ENCODE results near the gene PDLIM4. TPM values are rescaled to one million over a fixed set of nuclear protein-coding genes. Genes with fewer than 3 reads are reported as not detected.

PDLIM4 gene
- total RNA-seq, 1 experiment from 2014 or later: 7.6 TPM

DNA sequence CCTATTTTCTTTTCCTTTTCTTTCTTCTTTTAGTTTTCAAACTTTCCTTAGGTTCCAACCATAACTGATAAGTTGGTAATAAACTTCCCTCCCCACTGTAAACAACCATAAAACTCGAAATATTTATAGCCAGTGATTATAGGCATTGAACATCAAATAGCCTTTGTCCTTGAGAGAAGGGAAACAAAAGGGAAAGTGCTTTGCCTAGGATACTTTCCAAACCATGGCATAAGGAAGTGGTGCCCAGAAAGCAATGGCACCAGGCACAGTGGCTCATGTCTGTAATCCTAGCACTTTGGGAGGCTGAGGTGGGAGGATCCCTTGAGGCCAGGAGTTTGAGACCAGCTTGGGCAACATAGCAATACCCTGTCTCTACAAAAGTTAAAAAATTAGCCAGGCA is 11.9 kb upstream of the PDLIM4 start:
- no peaks in the 10 kb centered on the region for H3K79me2 ChIP-seq (ENCODE audit: insufficient read depth, low read length)
- no peak overlapping the region for H2AFZ ChIP-seq (ENCODE audit: low read length)
- Mint-ChIP-seq H3K36me3 (ENCODE audit: insufficient read depth in 1 of 3, low read depth in 3 of 3) (peaks cover 5 to 13% (median 6%) of the 10 kb centered on the region in 3 experiments), H3K27ac (no peak overlapping the region), H3K4me3 (no peak overlapping the region), H3K9me3 (peaks cover 14 to 20% of the 10 kb centered on the region in 2 experiments), H3K27me3 (ENCODE audit: low read depth) (peaks cover 2% of the 10 kb centered on the region), H3K4me1 (peaks cover 5% of the 10 kb centered on the region in 2 experiments)
- H2BK15ac ChIP-seq (ENCODE audit: low read depth, low read length): no peak overlapping the region
- no peaks in the 10 kb centered on the region for H3K9me3 ChIP-seq (ENCODE audit: control insufficient read depth, low read depth, low read length)
- H2AK5ac ChIP-seq (ENCODE audit: insufficient read length, low read length): no peak overlapping the region
- no peak overlapping the region for H4K8ac ChIP-seq (replicated peaks; ENCODE audit: insufficient read length, low read depth, low read length)
- peaks cover under 1% of the 10 kb centered on the region; the same call in 1 of the 2 replicates for H3K4me1 ChIP-seq (ENCODE audit: insufficient read depth, low read length)
- H4K20me1 ChIP-seq (ENCODE audit: control insufficient read depth, insufficient read depth, insufficient read length): no peaks in the 10 kb centered on the region
- H3K14ac ChIP-seq (ENCODE audit: insufficient read depth, low read length): no peak overlapping the region
- no peak overlapping the region for H3K23ac ChIP-seq (ENCODE audit: insufficient read length, low read depth, low read length)
- no peak overlapping the region for H4K91ac ChIP-seq (ENCODE audit: insufficient read length, low read depth, low read length)
- H4K5ac ChIP-seq (ENCODE audit: insufficient read length, low read depth, low read length): no peak overlapping the region
- H3K4ac ChIP-seq (ENCODE audit: low read depth, low read length): no peak overlapping the region
- H2BK120ac ChIP-seq (ENCODE audit: low read depth, low read length, poor library complexity, severe bottlenecking): no peak overlapping the region
- no peak overlapping the region for H3T11ph ChIP-seq (ENCODE audit: low read length)
- no peak overlapping the region for H2BK5ac ChIP-seq (ENCODE audit: insufficient read length, low read length)
- WGBS (ENCODE audit: extremely low coverage, insufficient read length, low lambda C conversion rate): no CpG with 5 or more reads among the region's 1 CpG
- H3K27ac ChIP-seq (ENCODE audit: insufficient read length, low read depth, low read length): no peak overlapping the region
- H3K9ac ChIP-seq (ENCODE audit: extremely low read depth, insufficient read length, low read length): no peak overlapping the region
- no peak overlapping the region for H3K56ac ChIP-seq (ENCODE audit: insufficient read length, low read depth, low read length)
- no peak overlapping the region for H3K4me2 ChIP-seq (ENCODE audit: insufficient read depth, insufficient read length, low read length)
- H3K18ac ChIP-seq (ENCODE audit: insufficient read length, low read depth, low read length): no peak overlapping the region
- TF ChIP-seq, protein P1, sequence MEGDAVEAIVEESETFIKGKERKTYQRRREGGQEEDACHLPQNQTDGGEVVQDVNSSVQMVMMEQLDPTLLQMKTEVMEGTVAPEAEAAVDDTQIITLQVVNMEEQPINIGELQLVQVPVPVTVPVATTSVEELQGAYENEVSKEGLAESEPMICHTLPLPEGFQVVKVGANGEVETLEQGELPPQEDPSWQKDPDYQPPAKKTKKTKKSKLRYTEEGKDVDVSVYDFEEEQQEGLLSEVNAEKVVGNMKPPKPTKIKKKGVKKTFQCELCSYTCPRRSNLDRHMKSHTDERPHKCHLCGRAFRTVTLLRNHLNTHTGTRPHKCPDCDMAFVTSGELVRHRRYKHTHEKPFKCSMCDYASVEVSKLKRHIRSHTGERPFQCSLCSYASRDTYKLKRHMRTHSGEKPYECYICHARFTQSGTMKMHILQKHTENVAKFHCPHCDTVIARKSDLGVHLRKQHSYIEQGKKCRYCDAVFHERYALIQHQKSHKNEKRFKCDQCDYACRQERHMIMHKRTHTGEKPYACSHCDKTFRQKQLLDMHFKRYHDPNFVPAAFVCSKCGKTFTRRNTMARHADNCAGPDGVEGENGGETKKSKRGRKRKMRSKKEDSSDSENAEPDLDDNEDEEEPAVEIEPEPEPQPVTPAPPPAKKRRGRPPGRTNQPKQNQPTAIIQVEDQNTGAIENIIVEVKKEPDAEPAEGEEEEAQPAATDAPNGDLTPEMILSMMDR (conservative IDR thresholded peaks at IDR 0.05): no peak
- H3K23me2 ChIP-seq (ENCODE audit: insufficient read length, low read depth, low read length, poor library complexity, severe bottlenecking): no peaks in the 10 kb centered on the region
- no peak overlapping the region for H2BK20ac ChIP-seq (ENCODE audit: low read depth, low read length, poor library complexity, severe bottlenecking)
- H2BK12ac ChIP-seq (ENCODE audit: insufficient read length, low read depth, low read length): no peak overlapping the region
- H3K79me1 ChIP-seq (ENCODE audit: insufficient read depth, low read depth, low read length, poor library complexity, severe bottlenecking): no peaks in the 10 kb centered on the region
- no peak for DNase-seq
- H3K27me3 ChIP-seq (ENCODE audit: insufficient read depth, low read length): no peaks in the 10 kb centered on the region

Measured in H9 (cell line).